Activated gamma-delta T cell treated with Interleukin-2 at 50 U/mL for 16 hours (primary cell): ENCODE results near the gene ABCB11.

Experiments
- DNase-seq: peaks from one replicate; pipeline ENCODE4 v3.0.0-alpha.2; 2020

The ABCB11 gene

GRCh38 chr2:169006665-169007064 is 24.5 kb downstream of the ABCB11 start:
- DNase-seq, result no peak

GRCh38 chr2:169005994-169006393 is 25.1 kb downstream of the ABCB11 start:
- DNase-seq, result no peak

GRCh38 chr2:169005080-169005598 is 26.0 kb downstream of the ABCB11 start:
- DNase-seq, result no peak

GRCh38 chr2:169002161-169002738 is 28.9 kb downstream of the ABCB11 start:
- DNase-seq, result no peak

GRCh38 chr2:169001116-169001815 is 29.9 kb downstream of the ABCB11 start:
- no peak for DNase-seq

- no peak for DNase-seq
Observed at GRCh38 chr2:168999668-169000213, 31.4 kb downstream of the ABCB11 start.

- DNase-seq, result no peak
Observed at GRCh38 chr2:168998609-168999211, 32.4 kb downstream of the ABCB11 start.

GRCh38 chr2:168997794-168998193 is 33.3 kb downstream of the ABCB11 start:
- DNase-seq, result no peak

GRCh38 chr2:168997118-168997521 is 34.0 kb downstream of the ABCB11 start:
- no peak for DNase-seq

- no peak for DNase-seq
Observed at GRCh38 chr2:168995744-168996143, 35.4 kb downstream of the ABCB11 start.

- DNase-seq, result no peak
Observed at GRCh38 chr2:168993538-168993937, 37.6 kb downstream of the ABCB11 start.

- DNase-seq, result no peak
Observed at GRCh38 chr2:168992591-168993349, 38.4 kb downstream of the ABCB11 start.

- DNase-seq, result no peak
Observed at GRCh38 chr2:168992026-168992425, 39.1 kb downstream of the ABCB11 start.

GRCh38 chr2:168988755-168989154 is 42.4 kb downstream of the ABCB11 start:
- DNase-seq, result no peak

- no peak for DNase-seq
Observed at GRCh38 chr2:168986398-168986943, 44.7 kb downstream of the ABCB11 start.

GRCh38 chr2:168981651-168982050 is 49.5 kb downstream of the ABCB11 start:
- no peak for DNase-seq

GRCh38 chr2:168978461-168978861 is 52.7 kb downstream of the ABCB11 start:
- no peak for DNase-seq

- DNase-seq, result no peak
Observed at GRCh38 chr2:168977608-168978007, 53.5 kb downstream of the ABCB11 start.

- DNase-seq, result no peak
Observed at GRCh38 chr2:168976034-168976654, 55.0 kb downstream of the ABCB11 start.

- no peak for DNase-seq
Observed at GRCh38 chr2:168974428-168974827, 56.7 kb downstream of the ABCB11 start.

GRCh38 chr2:168971261-168971660 is 59.9 kb downstream of the ABCB11 start:
- no peak for DNase-seq

GRCh38 chr2:168970711-168971233 is 60.4 kb downstream of the ABCB11 start:
- DNase-seq, result no peak
